Chondrocyte (in vitro differentiated cells): ENCODE measurements around the gene INPP5K. TPM values are rescaled to one million over a fixed set of nuclear protein-coding genes. Genes with fewer than 3 reads are reported as not detected.
"Not testable (repeated sequence)": the region's sequence is repeated elsewhere in the genome, so short reads cannot be mapped to it uniquely, and the experiment has no call there.

Experiments
- DNase-seq: peaks from one replicate; pipeline ENCODE4 v3.0.0; 2021; ENCODE audit warnings: mixed read lengths, low spot score
- H3K27ac Mint-ChIP-seq: one replicate; pipeline ENCODE4 v1.8.0; 2021; ENCODE audit warnings: mild to moderate bottlenecking, moderate library complexity, mixed read lengths; ENCODE audit not compliant: unreplicated experiment
- H3K27me3 Mint-ChIP-seq: 2 replicates; pipeline ENCODE4 v1.8.0; 2021; ENCODE audit warnings: low read depth, mixed read lengths
- H3K36me3 Mint-ChIP-seq: 2 replicates; pipeline ENCODE4 v1.8.0; 2021; ENCODE audit warnings: low read depth, mixed read lengths
- H3K4me1 Mint-ChIP-seq: 2 replicates; pipeline ENCODE4 v1.8.0; 2021; ENCODE audit warnings: low read depth, mild to moderate bottlenecking, mixed read lengths
- H3K4me3 Mint-ChIP-seq: one replicate; pipeline ENCODE4 v1.8.0; 2021; ENCODE audit warnings: mild to moderate bottlenecking, moderate library complexity, mixed read lengths; ENCODE audit not compliant: unreplicated experiment
- H3K9me3 Mint-ChIP-seq: 2 replicates; pipeline ENCODE4 v1.8.0; 2021; ENCODE audit warnings: low read depth, mixed read lengths
- total RNA-seq: library from RNA; stranded (reverse); gene quantifications from 3 replicates; pipeline ENCODE4 v1.2.1, GENCODE V29; 2021
- TF ChIP-seq, protein P1 (sequence below): fragments of 200-600 bp; sonication (generic); IDR thresholded peaks from 2 replicates; pipeline ENCODE4 v1.5.0; 2021; ENCODE audit warnings: antibody characterized with exemption, mild to moderate bottlenecking, moderate library complexity

INPP5K gene
- total RNA-seq, 1 donor from 2014 or later: 34.3 TPM

GRCh38 chr17:1454541-1454940 is 61.9 kb downstream of the INPP5K start:
- H3K36me3 Mint-ChIP-seq: peaks cover 2% of the 10 kb centered on the region
- H3K4me1 Mint-ChIP-seq: peaks cover 47% of the 10 kb centered on the region
- TF ChIP-seq, protein P1, sequence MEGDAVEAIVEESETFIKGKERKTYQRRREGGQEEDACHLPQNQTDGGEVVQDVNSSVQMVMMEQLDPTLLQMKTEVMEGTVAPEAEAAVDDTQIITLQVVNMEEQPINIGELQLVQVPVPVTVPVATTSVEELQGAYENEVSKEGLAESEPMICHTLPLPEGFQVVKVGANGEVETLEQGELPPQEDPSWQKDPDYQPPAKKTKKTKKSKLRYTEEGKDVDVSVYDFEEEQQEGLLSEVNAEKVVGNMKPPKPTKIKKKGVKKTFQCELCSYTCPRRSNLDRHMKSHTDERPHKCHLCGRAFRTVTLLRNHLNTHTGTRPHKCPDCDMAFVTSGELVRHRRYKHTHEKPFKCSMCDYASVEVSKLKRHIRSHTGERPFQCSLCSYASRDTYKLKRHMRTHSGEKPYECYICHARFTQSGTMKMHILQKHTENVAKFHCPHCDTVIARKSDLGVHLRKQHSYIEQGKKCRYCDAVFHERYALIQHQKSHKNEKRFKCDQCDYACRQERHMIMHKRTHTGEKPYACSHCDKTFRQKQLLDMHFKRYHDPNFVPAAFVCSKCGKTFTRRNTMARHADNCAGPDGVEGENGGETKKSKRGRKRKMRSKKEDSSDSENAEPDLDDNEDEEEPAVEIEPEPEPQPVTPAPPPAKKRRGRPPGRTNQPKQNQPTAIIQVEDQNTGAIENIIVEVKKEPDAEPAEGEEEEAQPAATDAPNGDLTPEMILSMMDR: no peak
- H3K27me3 Mint-ChIP-seq: no peaks in the 10 kb centered on the region
- peak overlapping the region; percentile 83 for H3K4me3 Mint-ChIP-seq
- peak overlapping the region; percentile 96 for H3K27ac Mint-ChIP-seq
- no peak for DNase-seq
- H3K9me3 Mint-ChIP-seq: no peaks in the 10 kb centered on the region

- not testable (repeated sequence) for H3K36me3 Mint-ChIP-seq, DNase-seq, H3K27me3 Mint-ChIP-seq, H3K9me3 Mint-ChIP-seq
- peak overlapping the region; percentile 31 for H3K4me3 Mint-ChIP-seq
- peaks cover 54% of the 10 kb centered on the region for H3K4me1 Mint-ChIP-seq
- H3K27ac Mint-ChIP-seq: peak overlapping the region; percentile 49
These were observed 62.7 kb downstream of the INPP5K start for GRCh38 chr17:1453694-1454093.

DNA sequence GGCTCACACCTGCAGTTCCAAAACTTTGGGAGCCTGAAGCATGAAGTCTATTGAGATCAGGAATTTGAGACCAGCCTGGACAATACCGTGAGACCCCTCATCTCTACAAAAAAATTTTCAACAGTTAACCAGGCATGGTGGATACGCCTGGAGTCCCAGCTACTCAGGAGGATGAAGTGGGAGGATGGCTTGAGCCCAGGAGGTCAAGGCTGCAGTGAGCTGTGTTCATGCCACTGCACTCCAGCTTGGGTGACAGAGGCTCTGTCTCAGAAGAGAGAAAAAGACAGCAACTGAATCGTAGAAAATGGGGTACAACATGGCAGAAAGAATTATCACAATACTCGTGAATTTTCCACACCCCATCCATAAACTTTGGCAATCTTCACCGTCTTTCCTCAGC is 63.6 kb downstream of the INPP5K start:
- Mint-ChIP-seq H3K4me1 (peaks cover 54% of the 10 kb centered on the region), H3K27me3 (no peaks in the 10 kb centered on the region), H3K36me3 (peaks cover 2% of the 10 kb centered on the region), H3K27ac (peak overlapping the region; percentile 10), H3K4me3 (no peak overlapping the region), H3K9me3 (no peaks in the 10 kb centered on the region)
- TF ChIP-seq, protein P1: no peak
- no peak for DNase-seq

DNA sequence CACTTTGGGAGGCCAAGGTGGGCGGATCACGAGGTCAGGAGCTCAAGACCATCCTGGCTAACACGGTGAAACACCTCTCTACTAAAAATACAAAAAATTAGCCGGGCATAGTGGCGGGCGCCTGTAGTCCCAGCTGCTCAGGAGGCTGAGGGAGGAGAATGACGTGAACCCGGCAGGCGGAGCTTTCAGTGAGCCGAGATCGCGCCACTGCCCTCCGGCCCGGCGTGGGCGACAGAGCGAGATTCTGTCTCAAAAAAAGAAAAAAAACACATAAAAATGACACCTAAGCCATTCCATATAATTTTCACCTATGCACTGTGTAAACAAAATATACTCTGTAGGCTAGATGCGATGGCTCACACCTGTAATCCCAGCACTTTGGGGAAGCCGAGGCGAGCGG is 66.2 kb downstream of the INPP5K start:
- H3K4me1 Mint-ChIP-seq: peaks cover 63% of the 10 kb centered on the region
- not testable (repeated sequence) for H3K27ac Mint-ChIP-seq, H3K36me3 Mint-ChIP-seq, H3K4me3 Mint-ChIP-seq, H3K9me3 Mint-ChIP-seq, DNase-seq, H3K27me3 Mint-ChIP-seq

DNA sequence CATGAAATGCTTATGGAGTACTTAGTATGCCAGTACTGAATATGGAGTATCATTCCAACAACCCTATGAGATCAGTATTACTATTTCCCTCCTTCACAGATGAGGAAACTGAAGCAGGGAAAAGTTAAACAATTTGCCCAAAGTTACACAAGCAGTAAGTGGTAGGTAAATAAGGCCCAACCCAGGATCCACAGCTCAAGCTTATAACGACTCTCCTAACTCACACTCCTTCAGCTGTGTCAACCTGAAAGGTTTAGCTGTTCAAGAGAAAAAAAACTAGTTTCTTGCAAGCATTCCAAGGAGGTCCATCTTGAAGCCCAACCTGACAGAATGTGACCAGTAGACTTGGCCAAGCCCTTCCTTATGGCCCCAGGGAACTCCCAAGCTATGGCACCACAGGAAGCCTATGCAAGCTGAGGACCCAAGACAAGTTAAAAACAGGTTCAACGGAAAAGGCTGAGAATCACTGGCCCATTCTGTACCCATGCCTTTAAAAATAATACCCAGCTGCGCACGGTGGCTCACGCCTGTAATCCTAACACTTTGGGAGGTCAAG is 66.9 kb downstream of the INPP5K start:
- Mint-ChIP-seq H3K9me3 (no peaks in the 10 kb centered on the region), H3K36me3 (peaks cover 4% of the 10 kb centered on the region), H3K4me3 (no peak overlapping the region), H3K4me1 (peaks cover 60% of the 10 kb centered on the region), H3K27me3 (no peaks in the 10 kb centered on the region), H3K27ac (peak overlapping the region; percentile 13)
- no peak for DNase-seq
- TF ChIP-seq, protein P1: no peak

DNA sequence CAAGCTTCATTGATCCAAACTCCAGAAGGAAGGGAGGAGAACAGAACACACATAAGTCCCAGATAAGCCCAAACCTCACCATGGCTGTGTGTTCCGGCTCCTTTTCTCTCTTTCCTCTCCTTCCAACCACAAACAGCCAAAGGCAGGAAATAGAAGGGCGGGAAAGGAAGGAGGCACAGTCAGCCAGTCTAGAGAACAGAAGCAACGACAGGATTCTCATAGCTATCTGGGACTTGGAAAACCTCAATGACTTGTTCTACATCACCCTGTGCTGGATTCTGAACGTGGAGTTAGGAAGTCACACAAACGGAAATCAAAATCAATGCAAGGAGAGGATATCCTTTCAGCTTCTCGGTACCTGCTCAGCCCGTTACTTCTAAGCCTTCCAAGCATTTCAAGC is 69.4 kb downstream of the INPP5K start:
- peaks cover 2% of the 10 kb centered on the region for H3K36me3 Mint-ChIP-seq
- H3K9me3 Mint-ChIP-seq: no peaks in the 10 kb centered on the region
- H3K27ac Mint-ChIP-seq: peak overlapping the region; percentile 80
- H3K4me1 Mint-ChIP-seq: peaks cover 37% of the 10 kb centered on the region
- H3K27me3 Mint-ChIP-seq: no peaks in the 10 kb centered on the region
- TF ChIP-seq, protein P1: no peak
- no peak overlapping the region for H3K4me3 Mint-ChIP-seq
- DNase-seq: no peak
